AG08395 (cell line): Measurements from ENCODE around the gene ASXL1.
A peak's percentile ranks its signal among the peaks of the same experiment; 100 is the strongest.
"Not testable (repeated sequence)": the region's sequence is repeated elsewhere in the genome, so short reads cannot be mapped to it uniquely, and the experiment has no call there.

ENCODE experiments used
- DNase-seq: peaks from one replicate; pipeline ENCODE4 v3.0.0; 2012; ENCODE audit warnings: mixed read lengths, low spot score

The ASXL1 gene

DNA sequence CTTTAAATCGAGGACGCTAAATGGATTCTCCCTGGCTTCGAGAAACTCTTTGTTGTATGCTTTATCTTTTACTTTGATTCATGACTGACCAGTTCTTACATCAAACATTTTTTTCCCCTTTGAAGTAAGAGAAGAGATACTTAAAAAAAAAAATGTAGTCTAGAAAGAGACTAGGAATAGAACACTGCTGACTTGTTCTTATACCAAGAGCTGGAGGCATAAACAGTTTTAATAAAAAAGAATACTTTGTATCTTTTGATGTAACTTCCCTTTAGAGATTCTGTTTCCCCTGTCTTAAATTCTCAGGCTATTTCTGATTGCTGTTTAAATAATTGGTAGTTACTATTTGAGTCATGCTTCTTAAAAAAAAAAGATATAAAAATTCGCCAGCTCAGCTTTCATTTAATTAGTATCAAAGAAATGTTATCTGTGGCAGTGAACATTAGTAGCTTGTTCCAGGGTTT lies 4.8 kb downstream of the ASXL1 start:
- no peak for DNase-seq

DNA sequence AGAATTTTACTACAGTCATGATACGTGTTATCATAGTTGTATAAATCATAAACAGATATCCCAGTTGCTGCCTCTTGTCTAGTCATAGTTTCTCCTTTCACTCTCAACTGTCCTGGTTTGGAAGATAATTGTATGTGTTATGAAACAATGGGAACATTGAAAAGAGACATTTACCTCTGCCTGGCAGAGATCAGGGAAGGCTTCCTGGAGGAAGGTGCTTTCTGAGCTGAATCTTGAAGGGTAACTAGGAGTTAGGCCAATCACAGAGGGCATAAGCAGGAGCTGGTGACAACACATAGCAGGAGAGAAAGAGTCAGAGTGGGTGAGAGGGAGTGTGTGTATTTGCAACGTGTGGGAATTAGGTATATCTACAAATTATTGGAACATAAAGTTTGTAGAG lies 5.4 kb downstream of the ASXL1 start:
- DNase-seq, result no peak

DNA sequence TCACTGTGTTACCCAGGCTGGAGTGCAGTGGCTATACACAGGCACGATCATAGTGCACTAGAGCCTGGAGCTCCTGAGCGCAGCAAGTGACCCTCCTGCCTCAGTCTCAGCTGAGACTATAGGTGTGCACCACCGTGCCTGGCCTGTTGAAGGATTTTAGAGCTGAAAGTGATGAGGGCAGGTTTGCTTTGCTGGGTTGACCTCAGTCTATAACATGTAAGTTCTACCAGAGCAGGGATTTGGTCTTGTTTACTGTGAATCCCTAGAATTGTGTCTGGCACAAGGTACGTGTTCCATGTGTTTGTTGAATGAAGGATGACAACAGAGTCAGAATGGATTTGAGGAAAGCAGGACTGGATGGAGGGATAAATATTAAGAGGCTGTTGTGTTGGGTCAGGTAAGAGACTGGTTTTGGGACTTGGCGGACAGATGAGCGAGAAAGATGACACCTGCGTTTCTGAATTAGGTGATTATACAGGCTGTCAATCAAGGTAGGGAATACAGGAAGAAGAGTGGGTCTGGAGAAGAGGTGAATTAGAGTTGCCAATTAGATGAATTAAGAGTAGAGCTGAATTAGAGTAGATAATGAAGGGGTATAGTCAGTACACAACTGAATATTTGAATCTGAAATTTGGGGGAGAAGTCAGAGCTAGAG lies 6.5 kb downstream of the ASXL1 start:
- DNase-seq, result no peak

DNA sequence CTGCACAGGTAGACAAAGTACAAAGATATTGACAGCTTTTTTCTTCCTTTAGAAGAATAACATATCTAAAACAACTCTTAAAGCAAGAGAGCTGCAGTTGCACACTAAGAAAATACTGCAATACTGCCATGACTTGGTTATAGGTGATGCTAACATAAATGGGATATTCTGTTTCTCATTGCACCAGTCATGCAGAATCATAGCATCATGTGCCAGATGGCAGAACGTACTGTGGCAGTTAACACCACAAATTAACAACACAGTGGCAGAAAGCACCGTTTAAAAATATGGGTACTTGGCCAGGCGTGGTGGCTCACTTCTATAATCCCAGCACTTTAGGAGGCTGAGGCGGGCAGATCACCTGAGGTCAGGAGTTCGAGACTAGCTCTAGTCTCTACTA lies 7.4 kb downstream of the ASXL1 start:
- DNase-seq, result no peak

DNA sequence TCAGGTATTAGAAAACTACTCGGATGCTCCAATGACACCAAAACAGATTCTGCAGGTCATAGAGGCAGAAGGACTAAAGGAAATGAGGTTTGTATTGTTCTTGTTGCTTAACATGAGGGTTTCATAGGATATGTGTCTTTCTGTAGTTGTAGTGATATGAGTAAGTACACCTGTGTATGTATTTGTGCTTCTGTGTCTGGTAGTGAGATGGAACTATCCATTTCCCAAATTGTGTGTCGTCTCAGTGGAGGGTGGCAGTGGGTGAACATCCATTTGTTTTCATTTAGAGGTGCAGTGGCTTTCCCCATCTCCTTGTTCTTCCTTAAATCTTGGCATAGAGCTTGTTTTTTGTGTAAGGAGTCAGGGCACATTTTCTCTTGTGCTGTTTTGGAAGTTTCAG lies 8.2 kb downstream of the ASXL1 start:
- DNase-seq, result no peak

DNA sequence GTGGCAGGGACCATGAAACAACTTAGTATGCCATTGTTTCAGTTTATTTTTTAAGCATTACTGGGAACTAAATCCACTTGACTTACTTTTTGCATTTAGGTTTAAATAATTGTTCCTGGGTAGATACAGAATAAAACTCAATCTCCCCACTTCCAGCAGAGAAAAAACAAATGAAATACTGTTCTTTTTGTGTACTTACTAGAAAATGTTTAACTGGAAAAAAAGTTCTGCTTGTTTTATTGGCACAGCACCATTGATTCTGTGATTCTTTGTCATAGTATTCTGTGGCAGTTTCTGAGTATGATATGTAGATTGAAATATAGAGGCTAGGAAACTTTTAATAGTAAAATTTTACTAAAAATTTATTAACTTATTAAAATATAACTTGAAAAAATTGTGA lies 10.2 kb downstream of the ASXL1 start:
- DNase-seq, result no peak

DNA sequence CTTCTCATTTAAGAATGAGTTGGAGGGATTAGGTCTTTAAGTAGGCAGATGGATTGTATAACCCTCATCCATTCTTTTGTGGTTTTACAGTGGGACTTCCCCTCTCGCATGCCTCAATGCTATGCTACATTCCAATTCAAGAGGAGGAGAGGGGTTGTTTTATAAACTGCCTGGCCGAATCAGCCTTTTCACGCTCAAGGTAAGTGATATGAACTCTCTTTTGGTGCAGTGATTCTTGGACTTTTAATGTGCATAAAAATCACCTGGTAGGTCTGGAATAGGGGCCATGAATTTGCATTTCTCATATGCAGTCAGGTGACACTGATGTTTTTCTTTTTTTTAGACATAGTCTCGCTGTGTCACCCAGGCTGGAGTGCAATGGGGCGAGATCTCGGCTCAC lies 10.8 kb downstream of the ASXL1 start:
- DNase-seq, result no peak

DNA sequence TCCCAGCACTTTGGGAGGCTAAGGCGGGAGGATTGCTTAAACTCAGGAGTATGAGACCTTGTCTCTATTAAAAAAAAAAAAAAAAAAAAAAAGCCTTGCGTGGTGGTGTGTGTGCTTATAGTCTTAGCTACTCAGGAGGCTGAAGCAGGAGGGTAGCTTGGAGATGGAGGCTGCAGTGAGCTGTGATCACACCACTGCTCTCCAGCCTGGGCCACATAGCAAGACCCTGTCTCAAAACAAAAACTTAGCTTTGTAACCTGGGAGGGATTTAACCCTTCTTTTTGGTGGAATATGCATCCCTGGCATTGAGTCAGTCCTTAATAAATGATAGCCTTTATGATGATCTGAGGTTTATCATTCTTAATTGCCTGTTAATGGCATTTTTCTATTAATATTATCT lies 12.8 kb downstream of the ASXL1 start:
- no peak for DNase-seq

DNA sequence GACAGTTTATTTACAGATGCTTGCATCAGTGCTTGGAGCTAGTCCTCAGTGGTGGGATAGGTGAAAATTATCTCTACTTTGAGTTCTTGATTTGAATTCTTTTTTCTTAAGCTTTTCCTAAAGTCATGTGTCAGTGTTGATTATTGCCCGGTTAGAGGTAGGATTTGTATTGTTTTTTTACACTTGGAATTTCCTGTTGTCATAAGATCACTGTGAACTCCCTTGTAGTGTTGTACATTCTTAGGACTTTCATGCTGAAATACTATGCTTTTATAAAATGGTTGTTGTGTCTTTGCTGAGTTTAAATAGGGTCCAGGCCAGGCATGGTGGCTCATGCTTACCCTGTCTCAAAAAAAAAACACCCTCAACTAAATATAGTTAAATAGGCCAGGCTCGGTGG lies 20.3 kb downstream of the ASXL1 start:
- no peak for DNase-seq

DNA sequence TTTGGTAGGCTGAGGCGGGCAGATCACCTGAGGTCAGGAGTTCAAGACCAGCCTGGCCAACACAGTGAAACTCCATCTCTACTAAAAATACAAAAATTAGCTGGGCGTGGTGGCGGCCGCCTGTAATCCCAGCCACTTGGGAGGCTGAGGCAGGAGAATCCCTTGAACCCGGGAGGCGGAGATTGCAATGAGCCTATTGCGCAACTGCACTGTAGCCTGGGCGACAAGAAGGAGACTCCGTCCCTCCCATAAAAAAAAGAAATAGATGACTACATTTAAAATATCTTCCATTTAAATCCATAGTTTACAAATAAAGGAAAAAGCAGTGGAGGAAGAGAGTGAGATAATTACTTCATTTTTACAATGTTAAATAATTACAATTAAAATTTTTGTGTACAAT lies 21.9 kb downstream of the ASXL1 start:
- DNase-seq, result not testable (repeated sequence)

DNA sequence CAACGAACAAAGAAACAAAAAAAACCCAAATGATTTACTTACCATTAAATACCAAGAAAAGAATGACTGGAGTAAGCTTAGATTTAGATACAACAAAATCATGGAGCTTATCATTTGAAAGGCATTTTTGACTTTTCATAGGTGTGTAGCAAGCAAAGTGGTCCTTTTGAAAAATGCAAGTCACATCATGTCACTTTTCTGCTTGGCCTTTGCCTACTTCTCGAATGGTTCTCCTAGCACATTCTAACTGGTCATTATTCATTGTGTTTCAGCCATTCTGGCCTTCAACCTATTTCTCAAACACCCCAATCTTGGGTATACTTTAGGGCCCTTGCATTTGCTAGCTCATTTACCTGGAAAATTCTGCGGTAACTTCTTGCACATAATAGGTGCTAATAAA lies 22.6 kb downstream of the ASXL1 start:
- DNase-seq, result no peak

DNA sequence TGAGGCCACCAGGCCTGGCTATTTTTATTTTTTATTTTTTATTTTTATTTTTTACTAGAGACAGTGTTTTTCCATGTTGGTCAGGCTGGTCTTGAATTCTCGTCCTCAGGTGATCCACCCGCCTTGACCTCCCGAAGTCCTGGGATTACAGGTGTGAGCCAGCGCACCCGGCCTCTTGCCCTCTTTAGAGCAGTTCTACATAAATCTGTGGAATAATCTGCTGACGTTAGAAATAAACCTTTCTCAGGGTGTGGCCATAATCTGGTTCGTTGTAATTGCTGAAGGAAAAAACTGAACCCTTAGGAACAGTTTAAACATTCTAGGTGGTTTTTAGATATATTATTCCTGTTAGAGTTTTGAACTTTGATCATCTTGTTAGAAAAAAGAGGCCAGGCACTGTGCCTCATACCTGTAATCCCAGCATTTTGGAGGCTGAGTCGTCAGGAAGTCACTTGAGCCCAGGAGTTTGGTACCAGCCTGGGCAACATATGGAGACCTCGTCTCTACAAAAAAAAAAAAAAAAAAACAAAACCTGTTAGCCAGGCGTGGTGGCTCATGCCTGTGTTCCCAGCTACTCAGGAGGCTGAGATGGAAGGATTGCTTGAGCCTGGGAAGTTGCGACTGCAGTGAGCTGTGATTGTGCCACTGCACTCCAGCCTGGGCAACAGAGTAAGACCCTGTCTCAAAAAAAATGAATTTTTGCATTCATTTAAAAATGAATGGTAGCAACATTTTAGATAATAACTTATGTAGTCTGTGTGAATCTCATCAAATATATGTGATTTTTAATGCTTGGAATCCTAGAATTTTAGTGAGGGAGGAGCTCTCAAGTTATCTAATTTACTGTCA lies 24.2 kb downstream of the ASXL1 start:
- DNase-seq, result no peak

DNA sequence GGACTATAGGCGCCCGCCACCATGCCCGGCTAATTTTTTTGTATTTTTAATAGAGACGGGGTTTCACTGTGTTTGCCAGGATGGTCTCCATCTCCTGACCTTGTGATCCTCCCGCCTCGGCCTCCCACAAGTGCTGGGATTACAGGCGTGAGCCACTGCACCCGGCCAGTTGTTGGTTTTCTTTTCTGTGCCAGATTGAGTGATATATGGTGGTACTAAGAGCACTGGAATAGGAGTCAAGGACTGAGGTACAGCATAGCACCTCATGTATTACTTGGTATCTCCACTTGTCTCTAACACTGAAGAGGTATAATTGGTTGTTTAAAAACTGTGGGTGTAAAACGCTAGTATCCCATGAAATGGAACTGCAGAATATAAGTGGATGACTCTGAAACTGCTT lies 25.3 kb downstream of the ASXL1 start:
- DNase-seq, result not testable (repeated sequence)

DNA sequence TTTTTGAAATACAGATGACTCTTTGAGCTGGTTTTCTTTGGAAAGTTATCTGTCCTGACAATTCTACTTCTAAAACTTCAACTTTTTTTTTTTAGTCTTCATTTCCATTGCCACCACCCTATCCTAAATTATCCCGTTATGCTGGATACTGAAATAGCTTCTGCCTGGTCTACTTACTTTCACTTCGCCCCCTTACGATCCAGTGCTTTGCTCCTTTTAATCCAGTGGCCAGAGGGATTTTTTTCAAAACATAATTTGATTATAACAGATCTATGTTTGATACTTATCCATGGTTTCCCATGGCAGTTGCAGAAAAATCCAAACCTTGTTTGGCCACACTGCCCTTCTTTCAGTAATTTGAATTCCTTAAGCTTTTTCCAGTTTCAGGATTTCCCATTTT lies 27.4 kb downstream of the ASXL1 start:
- no peak for DNase-seq

DNA sequence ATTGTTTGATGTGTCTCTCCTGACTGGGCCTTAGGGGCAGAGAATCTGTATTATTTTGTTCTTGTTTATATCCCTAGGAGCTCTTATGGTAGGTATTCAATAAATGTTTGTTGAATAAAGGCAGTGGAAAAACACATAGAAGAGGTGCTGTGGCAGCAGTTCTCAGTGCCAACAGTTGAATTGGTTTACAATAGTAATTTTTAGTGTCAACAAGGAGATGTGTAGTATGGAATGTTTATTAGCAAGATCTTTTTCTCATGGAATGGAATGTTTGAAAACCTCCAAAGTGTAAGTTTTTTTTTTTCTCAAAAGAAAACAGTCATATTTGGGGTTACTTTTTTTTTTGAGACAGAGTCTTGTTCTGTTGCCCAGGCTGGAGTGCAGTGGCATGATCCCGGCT lies 28.0 kb downstream of the ASXL1 start:
- peak; percentile 10 for DNase-seq

DNA sequence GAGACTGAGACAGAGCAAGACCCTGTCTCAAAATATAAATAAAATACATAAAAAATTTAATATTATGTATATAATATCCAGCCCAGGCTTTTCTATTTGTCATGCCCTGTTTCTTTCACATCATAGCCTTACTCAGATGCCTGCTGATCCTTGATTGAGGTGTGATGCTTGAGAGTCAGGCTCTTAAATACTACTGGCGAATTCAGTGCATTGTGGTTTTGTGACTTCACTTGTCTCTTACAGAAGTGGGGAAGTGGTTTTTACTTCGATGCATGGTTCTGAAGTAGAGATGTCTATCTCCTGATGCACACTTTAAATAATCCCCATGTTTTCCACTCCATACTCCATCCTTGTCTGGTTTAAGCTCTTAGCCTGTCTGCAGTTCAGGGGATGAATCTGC lies 29.1 kb downstream of the ASXL1 start:
- no peak for DNase-seq

DNA sequence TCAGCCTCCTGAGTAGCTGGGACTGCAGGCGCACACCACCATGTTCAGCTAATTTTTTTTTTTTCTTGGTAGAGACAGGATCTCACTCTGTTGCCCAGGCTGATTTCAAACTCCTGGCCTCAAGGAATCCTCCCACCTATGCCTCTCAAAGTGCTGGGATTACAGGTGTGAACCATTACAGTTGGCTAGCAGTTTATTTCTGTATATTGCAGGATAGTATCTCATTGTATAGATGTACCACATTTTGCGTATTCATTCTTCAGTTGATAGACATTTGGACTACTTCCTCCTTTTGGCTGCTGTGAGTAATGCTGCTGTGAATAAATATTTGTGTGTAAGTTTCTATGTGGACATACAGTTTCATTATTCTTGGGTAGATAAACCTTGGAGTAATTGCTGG lies 32.9 kb downstream of the ASXL1 start:
- DNase-seq, result no peak

DNA sequence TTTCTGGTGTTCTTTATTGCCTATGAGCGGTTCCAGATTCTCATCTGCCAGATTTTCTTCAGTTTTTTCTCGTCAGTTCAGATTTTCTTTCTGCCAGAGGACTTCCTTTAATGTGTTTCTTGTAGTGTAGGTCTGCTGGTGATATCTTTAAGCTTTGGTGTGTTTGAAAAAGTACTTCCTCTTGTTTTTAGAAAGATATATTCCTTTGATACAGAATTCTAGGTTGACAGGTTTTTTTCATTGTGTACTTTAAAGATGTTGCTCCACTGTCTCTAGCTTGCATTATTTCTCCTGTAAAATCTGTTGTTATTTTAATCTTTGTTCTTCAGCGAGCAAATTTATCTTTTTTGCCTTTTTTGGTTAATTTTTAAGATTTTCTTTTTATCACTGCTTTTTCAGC lies 36.9 kb downstream of the ASXL1 start:
- DNase-seq, result no peak

DNA sequence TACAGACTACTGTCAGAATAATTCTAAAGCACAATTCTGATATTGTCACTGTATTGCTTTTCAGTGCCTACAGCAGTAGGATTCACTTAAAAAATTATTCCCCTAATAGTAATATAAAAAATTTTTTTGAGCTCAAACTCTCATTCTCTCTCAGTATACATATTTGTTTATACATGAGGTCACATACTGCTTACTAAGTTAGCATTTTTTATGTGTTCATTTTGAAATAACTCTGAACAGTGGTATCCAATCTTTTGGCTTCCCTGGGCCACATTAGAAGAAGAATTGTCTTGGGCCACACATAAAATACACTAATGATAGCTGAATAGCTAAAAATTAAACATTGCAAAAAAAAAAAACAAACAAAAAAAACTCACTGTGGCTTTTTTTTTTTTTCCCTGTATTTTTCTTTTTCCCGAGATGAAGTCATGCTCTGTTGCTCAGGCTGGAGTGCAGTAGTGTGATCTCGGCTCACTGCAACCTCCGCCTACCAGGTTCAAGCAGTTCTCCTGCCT lies 38.6 kb downstream of the ASXL1 start:
- DNase-seq, result no peak

DNA sequence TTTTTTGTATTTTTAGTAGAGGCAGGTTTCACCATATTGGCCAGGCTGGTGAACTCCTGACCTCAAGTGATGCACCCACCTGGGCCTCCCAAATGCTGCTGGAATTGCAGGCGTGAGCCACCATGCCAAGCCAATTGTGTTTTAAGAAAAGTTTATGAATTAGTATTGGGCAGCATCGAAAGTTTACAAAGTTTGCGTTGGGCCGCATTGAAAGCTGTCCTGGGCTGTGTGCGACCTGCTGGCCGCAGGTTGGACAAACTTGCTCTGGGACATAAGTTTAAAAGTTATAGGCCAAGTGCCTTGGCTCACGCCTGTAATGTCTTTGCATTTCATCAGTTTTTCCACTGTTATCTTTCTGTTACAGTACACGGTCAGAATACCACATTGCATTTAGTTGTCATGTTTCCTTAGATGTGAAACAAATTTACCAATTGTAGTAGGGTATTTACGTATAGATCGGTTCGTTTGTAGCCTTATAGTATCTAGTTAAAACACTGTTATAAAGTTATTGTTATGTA lies 39.5 kb downstream of the ASXL1 start:
- no peak for DNase-seq

DNA sequence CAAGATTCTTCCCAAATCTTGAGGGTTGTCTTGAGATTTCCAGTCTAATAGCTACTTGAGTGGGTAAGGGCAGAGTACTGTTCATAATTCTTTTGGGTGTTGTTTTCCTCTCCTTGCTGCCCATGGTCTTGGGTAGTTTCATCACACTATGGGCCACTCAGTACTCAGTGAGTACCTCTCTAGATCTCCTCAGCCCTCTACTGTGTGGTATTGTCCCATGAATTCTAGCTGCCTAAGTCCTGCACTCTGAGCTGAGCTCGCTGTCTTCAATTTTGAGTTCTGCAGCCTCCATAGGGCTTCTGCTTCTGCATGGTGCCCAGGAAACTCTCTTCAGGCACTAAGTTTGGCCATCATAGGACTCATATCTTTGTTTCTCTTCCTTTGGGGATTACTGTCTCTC lies 42.3 kb downstream of the ASXL1 start:
- DNase-seq, result no peak

DNA sequence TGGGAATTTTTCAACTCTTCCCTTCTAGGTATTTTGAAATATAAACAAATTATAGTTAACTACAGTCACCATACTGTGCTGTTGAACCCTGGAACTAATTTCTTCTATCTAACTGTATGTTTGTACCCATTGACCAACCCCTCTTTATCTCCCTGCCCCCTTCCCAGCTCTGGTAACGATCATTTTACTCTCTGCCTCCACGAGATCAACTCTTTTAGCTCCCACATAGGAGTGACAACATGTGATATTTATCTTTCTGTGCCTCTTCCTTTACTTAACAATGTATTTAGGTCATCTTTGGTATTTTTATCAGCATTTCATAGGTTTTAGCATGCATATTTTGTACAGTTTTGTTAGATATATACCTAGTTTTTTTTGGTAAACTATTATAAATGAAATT lies 45.9 kb downstream of the ASXL1 start:
- DNase-seq, result no peak

DNA sequence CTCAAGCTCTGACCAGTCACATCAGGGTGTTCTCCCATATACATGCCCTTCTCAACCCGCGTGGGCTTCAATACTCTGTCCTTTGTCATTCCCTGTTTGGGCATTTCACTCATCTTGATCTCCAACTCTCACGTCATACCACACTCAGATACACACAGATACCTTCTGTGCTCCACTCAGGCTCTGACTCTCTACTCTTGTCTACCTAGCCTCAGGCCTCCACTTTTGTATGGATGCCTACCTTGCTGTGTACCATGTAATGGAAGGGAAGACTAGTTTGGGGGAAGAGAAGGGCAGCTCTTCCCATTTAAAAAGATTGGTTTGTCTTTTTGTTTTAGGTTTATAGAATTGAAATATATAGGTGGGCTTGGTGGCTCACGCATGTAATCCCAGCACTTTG lies 48.6 kb downstream of the ASXL1 start:
- DNase-seq, result no peak
